Stimulated activated CD8-positive, alpha-beta memory T cell treated with anti-CD3 and anti-CD28 coated beads, Interleukin-4, amount 100 ng/mL, for 24 hours (primary cell): ENCODE measurements around the gene EPAS1.
"Not testable (repeated sequence)": the region's sequence is repeated elsewhere in the genome, so short reads cannot be mapped to it uniquely, and the experiment has no call there.

Experiments used
- DNase-seq: peaks from one replicate; pipeline ENCODE4 v3.0.0-alpha.2; 2020; ENCODE audit warnings: low read depth

The EPAS1 gene

DNA sequence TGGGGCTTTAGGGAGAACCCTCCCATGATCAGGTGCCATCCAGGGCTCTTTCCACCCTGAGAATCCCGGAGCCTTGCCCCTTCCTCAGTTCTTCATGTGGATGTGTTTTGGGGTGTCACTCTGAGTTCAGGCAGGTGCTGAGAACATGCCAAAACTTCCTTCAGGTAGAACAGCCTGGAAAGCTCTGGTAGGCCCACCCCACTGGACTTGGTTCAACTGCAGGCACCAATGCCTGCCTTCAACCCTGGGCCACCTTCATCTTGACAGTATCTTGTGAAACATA, 85.8 kb downstream of the EPAS1 start:
- DNase-seq, result no peak

DNA sequence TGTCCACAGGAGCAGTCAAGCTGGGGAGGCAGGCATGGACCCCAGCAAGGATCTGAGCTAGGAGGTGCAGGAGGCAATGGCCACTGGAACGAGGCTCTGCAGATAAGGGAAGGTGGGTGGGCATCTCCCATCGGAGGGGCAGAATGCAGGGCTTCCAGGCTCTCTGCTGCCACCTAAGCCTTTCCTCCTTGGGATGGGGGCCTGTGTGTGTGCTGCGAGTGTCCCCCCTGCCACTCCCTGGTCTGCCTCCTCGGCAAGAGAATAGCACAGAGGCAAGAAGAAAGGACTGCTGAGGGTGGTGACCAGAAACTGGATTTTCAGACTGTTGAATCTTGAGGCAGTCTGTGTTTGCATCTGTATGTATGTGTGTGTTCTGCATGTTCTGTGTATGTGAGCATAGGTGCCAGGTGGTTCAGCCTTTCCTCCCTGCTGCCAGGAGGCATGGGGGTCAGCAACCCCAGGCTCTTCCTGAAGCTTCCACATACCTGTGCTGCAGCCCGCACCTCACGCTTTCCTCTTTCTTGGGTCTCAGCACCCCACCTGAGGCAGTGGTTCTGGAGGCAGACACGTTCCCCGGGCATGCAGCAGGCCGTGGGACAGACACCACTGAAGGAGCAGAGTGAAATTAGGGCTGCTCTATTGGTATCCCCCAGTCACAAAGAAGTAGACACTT, 86.7 kb downstream of the EPAS1 start:
- no peak for DNase-seq

DNA sequence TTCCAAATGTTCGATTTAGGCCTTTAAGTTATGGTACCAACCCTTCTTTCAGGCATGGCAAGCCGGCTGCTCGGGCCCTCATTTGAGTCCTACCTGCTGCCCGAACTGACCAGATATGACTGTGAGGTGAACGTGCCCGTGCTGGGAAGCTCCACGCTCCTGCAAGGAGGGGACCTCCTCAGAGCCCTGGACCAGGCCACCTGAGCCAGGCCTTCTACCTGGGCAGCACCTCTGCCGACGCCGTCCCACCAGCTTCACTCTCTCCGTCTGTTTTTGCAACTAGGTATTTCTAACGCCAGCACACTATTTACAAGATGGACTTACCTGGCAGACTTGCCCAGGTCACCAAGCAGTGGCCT, 87.2 kb downstream of the EPAS1 start:
- DNase-seq, result no peak

DNA sequence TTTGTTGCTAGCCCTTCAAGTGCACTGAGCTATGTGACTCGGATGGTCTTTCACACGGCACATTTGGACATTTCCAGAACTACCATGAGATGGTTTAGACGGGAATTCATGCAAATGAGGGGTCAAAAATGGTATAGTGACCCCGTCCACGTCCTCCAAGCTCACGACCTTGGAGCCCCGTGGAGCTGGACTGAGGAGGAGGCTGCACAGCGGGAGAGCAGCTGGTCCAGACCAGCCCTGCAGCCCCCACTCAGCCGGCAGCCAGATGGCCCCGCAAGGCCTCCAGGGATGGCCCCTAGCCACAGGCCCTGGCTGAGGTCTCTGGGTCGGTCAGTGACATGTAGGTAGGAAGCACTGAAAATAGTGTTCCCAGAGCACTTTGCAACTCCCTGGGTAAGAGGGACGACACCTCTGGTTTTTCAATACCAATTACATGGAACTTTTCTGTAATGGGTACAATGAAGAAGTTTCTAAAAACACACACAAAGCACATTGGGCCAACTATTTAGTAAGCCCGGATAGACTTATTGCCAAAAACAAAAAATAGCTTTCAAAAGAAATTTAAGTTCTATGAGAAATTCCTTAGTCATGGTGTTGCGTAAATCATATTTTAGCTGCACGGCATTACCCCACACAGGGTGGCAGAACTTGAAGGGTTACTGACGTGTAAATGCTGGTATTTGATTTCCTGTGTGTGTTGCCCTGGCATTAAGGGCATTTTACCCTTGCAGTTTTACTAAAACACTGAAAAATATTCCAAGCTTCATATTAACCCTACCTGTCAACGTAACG, 88.8 kb downstream of the EPAS1 start:
- DNase-seq, result no peak

DNA sequence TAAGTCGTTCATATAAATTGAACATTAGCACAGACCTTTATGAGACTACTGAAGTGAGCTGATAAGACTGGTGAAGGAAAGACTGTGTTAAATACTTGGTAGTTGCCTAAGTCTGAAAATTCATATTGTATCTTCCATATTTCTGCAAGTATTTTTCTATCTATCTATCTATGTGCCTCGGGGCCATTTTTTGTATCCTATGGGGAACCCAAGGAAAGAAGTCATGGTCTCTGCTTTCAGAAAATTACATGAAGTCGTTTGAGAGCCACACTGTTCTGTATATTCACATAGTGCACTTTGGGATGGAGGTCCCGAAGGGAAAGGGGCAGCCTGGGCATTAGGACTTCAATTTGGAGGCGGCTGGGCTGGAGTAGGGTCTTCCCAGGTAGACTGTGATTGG, 89.6 kb downstream of the EPAS1 start:
- DNase-seq, result no peak

DNA sequence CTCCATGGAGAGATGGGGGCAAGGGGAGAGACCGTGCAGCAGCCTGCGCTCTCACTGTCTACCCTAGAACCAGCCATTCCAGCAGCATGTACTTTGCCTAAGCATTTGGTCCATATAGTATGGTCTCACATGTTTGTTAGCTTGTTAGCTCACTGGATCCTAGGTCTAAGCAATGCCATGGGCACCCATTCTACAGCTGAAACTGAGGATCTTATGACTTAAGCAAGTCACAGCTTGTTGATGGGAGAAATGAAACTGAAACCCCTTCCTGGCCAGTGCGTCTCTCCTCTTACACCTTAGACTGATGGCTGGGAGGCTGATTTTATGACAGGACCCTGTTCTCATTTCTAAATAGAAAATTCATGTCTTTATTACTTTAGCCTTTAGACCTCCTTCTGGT, 90.1 kb downstream of the EPAS1 start:
- DNase-seq, result no peak

DNA sequence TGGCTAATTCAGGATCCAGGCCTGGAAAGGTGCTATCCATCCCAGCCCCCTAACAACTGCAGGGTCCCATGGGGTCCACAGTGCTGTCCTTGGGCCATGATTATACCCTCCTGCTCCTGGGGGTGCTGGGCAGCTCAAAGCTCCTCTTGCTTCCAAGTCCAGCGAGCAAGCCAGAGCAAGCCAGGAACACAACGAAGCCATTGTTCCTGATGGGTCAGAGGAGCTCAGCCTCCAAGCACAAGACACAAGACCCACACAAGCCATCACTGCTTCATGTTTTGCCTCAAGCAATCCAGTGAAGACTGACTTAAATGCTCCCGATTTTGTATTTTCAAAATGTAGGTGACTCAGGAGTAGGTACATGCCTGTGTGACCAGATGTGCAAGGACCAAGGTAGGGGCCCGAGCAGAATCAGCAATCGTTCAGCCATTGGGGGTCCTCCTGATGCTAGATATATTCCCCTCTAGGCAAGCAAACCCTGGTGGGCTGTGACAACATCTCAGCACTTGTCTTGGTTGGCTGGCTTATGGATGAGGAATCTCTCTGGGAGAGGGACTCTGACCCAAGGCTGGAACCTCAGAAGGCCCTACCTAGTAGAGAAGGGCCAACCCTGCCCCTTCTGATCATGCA, 90.8 kb downstream of the EPAS1 start:
- DNase-seq, result no peak

DNA sequence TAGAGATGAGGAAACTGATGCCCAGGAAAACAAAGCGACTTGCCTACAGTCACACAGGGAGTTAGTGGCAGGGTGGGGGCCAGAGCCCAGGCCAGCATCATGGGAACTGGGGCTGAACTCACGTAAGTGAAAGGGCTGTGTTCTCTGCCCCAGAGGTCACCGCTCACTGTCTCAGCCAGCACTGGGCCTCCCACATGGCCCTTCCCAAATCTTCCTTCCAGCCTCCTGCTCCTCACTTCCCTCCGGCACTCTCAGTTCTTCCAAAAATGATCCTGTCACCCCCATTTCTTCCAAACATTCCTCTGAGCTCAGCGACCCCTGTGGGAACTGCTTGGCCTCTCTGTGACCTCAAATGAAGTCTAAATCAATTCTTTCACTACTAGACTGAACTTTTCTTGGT, 91.7 kb downstream of the EPAS1 start:
- no peak for DNase-seq

DNA sequence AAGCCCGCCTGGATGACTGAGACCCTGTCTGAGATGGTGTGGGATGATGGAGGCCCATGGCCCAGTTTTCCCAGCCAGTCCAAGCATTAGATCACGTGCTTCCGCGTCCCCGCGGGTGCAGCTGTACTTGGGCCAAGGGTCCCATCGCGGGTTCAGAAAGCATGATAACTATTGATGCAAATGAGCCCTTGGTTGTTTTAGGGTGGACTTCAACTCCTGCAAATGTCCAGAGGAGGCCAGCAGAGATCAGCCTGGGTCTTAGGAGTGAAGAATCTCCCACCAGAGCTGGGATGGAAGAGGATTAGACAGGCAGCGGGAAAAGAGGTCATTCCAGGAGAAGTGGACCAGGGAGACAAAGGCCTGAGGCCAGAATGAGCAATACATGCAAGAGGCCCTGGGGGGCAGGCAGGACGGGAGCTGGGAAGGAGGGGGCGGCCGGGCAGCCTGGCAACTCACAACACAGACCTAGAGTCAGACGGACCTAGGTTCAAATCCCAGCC, 92.3 kb downstream of the EPAS1 start:
- no peak for DNase-seq

DNA sequence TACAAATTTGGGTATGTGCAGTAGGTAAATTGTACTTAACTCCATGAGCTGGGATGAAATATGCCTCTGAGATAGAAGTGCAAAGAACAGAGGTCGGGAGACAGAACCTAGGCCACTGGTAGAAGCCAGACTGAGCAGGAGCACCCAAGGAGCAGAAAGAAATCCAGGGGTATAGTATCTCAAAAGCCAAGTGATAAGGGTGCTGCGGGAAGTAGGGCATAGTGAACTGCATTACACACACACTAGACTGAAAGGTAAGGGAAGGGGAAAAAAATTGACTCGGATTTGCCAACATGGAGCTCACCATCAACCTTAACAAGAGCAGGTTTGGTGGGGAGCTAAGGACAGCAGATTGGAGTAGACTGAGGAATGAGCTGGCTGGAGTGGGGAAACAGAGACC, 92.8 kb downstream of the EPAS1 start:
- no peak for DNase-seq

DNA sequence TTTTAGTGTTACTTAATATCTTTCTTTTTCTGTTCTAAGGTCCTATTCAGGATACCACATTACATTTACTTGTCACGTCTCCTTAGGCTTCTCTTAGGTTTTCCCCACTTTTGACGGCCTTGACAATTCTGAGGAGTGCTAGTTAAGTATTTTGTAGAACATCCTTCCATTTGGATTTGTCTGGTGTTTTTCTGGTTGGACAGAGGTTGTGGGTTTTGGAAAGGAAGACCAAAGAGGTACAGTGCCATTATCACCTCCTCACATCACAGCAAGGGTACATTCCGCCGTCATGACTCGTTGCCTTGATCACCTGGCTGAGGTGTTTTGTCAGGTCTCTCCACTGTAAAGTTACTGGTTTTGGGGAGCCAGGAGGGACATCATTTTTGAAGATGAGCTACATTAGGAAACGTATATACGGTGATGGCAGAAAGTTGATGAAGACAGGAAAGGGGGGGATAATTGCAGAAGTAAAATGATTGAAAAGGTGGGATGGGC, 93.7 kb downstream of the EPAS1 start:
- DNase-seq, result no peak

DNA sequence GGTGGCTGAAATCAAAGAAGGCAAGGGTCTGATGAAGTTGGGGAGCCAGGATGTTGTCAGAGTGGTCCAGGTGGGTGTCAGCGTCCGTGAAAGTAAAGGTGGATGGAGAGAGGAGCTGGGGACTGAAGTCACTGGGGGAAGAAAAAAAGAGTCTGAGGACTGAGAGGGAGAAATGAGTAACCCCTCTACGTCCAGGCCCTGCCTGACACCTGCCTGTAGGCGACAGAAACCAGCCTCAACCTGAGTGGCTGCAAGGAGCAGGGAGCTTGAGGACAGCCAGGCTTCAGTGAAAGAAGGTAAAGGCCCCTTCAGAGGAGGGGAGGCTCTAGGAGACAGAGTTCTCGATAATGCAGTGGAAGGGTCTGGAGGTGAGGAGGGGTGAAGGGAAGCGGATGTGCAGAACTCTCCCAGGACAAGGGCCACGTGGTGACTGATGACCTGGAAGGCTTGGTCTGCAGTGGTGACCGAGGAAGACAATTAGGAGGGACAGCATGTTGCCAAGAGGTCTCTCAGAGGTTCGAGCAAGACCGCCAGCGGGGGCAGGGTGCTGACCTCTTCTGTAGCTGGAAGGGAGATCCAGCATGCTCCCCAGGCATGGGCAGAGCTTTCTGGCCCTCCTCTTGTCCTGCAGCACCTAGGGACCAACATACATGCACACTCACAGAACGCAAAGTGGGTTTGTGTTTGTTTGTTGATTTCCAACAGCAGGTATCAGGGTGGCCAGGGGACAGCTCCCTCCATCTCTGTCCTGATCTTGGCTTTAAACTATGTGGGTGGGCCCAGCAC, 95.5 kb downstream of the EPAS1 start:
- no peak for DNase-seq

DNA sequence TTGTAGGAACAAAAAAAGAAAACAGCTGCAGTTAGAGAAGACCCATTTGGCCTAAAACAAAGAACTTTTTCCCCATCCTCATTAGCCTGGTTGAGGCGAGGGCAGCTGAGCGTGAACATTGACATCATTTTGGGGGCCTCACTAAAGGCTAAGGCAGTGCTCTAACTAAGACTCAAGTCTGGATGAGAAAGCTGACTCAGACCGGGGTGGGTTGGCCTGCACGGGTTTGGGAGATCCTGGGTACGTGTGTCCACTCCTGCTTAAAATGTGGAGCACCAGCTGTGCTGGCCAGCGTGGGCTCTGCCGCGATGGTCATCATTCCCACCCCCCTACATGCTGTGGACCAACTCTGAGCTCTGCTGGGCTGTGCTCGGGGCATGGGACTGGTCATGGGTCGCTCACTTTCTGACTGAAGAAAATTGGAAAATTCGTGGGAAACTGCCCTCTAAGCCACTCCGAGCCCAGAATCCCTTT, 96.2 kb downstream of the EPAS1 start:
- DNase-seq, result no peak

DNA sequence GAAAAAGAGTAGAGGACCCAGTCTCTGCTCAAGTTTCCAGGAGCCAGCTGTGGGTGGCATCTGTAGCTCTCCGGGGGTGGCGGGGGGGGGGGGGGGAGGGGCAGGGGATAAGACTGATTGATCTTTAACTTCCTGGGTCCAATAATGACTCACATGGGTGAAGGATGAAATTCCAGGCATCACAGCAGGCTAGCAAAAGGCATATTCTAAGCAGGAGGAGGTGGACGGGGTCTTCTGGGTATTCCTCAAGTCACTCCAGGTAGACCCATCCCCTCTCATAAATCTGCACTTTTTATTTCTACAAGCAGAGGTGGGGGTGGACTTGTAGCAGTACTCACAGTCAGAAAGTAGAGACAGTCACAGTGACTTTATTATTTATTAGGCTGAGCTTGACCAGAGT, 96.7 kb downstream of the EPAS1 start:
- DNase-seq, result no peak

DNA sequence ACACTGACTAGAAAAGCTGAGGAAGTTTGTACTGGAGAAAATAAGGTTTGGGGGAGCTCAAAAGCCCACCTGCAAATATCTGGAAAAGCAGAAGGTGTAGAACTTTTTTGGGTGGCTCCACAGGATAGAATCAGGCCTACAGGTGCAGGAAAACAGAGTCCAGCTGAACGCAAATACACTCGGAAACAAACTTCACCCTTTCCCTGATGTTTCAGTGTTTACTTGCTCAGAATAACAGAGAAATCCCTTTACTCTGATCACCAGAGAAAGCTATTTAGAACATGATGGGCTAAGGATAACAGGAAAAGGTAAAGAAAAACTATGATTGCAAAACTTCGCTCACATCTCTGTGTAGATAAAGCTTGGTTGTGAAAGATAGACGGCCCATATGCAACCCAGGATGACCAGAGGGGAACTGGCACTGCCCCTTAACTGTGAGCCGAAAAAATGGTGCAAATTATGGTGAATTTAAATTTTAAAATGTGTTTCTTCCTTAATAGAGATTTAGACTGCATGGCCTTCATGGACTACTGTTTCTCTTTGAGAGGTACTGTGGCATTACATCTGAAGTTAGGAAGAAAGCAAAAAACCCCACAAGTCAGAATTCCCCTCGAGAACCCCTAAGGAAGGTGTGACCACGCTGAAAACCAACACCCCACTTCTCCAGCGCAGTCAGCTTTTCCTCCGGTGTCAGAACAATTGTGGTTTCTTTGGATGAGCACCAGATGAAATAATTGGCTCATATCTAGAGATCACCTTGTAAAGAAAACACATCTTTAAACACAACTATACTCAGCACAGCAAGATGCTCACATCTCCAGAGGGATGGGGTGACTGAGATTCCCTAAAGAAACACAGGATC, 97.7 kb downstream of the EPAS1 start:
- no peak for DNase-seq

DNA sequence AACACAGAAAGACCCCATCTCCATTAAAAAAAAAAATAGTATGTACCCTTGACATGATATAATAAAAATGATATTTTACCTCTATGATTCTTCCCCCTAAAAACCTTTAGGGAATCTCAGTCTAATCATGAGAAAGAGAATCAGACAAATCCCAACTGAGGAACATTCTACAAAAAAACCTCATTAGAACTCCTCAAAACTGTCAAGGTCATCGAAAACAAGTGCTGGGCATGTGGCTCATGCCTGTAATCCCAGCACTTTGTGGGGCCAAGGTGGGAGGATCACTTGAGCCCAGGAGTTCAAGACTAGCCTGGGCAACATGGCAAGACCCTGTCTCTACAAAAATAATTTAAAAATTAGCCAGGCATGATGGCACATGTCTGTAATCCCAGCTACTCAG, 98.5 kb downstream of the EPAS1 start:
- DNase-seq, result not testable (repeated sequence)

DNA sequence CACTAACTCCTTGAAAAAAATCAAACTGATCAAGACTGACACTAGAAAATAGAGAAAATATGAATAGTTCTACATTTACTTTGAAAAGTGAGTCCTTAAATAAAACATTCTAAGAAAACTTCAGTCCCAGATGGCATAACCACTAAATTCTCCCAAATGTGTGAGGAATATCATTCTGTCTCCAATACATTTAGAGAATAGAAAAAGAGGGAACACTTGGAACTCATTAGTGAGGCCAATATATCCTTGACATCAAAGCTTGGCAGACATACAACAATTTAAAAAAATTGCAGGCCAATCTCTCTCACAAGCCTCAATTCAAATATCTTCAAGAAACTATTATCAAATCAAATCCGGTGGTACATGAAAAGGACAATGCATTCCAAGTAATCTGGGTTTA, 102.8 kb downstream of the EPAS1 start:
- no peak for DNase-seq

DNA sequence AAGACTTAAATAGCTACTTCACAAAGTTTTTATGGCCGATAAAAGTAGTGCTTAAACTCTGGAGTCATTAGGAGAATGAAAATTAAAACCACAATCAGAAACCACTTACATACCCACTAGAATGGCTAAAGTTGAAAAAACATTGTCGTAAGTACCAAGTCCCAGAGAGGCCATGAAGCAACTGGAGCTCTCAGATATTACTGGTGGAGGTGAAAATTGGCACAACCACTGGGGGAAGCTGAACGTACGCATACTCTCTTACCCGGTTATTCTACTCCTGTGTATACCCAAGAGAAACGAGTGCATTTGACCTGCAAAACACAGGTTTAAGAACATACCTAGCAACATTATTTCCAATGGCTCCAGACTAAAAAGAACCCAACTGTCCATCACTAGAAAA, 105.7 kb downstream of the EPAS1 start:
- DNase-seq, result no peak

DNA sequence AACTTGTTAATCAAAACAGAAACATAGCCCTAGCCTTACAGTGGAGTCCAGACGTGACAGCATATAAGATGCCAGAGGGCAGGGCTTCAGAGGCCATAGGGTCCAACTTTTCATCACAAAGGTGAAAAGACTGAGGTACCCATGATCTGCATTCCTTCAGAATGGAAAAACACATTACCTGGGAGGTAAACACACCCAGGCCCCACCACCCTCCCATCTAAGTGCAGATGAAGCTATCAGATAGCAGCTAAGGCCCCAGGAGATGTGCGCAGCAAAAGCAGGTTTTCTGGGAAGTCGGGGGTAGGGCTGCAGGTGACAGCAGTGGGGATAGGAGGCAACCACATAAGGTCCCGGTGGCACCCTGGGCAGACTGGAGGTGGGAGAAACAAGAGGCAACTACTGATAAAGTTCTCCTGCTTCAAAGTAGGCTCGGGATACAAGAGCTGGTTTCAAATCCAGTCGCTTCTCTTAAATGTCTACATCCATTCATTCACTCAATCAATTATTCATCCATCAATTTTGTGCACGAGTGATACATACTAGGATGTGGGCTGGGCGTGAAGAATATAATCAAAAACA, 107.1 kb downstream of the EPAS1 start:
- no peak for DNase-seq

DNA sequence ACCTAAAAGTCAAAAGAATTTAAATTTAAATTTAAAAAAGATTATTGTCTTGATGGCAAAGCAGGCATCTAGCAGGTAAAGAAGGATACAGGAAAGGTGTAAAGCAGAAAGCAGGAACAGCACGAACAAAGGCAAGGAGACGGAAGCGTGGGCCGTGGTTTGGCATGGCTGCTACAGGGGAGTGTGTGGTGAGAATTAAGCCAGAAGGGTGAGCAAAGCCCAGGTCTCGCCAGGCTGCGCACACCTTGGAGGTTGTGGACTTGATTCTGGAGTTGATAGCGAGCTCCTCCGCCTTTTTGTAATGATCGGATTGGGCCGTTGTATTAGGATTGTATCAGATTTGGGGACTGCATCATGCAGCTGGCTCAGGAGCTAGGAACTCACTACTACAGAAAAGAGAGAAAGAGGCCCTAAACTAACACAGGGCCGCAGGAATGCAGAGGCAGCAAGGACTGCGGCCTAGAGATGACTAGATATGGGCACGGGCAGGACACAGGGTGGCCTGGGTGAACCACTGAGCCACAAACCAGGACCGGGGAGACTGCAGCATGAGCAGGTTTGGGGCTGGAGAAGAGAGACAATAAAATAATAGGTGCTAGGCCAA, 110.7 kb downstream of the EPAS1 start:
- no peak for DNase-seq

DNA sequence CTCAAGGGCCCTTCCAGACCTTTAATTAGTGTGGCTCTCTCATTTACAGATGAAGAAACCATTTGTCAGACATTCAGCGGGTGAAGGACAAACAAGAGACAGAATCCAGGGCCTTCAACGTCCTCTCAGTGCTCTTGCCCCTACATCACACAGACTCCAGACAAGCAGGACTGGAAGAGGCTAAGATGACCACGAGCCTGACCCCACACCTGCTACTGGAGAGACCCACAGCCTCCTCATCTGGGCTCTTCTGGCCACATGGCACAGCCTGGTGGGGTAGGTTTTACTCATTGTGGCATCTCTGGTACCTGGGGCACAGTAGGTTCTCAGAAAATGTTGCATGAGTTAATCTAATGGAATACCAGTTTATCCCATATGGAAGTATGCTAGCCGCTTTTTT, 112.5 kb downstream of the EPAS1 start:
- no peak for DNase-seq
